WI38 (cell line): ENCODE results near the gene CFAP92.

Experiments
- H3K4me3 ChIP-seq: 2 replicates; pipeline ENCODE4 v1.5.1; 2011; ENCODE audit warnings: low read depth, mild to moderate bottlenecking, control low read depth, low read length
- TF ChIP-seq, protein P1 (sequence below): IDR thresholded peaks from 2 replicates; pipeline ENCODE4 v1.5.1; 2012; ENCODE audit warnings: low read depth, mild to moderate bottlenecking, control low read depth, low read length

CFAP92 gene

GRCh38 chr3:128984596-128984995 is 9.3 kb downstream of the CFAP92 start:
- no peak overlapping the region for H3K4me3 ChIP-seq
- TF ChIP-seq, protein P1, sequence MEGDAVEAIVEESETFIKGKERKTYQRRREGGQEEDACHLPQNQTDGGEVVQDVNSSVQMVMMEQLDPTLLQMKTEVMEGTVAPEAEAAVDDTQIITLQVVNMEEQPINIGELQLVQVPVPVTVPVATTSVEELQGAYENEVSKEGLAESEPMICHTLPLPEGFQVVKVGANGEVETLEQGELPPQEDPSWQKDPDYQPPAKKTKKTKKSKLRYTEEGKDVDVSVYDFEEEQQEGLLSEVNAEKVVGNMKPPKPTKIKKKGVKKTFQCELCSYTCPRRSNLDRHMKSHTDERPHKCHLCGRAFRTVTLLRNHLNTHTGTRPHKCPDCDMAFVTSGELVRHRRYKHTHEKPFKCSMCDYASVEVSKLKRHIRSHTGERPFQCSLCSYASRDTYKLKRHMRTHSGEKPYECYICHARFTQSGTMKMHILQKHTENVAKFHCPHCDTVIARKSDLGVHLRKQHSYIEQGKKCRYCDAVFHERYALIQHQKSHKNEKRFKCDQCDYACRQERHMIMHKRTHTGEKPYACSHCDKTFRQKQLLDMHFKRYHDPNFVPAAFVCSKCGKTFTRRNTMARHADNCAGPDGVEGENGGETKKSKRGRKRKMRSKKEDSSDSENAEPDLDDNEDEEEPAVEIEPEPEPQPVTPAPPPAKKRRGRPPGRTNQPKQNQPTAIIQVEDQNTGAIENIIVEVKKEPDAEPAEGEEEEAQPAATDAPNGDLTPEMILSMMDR: no peak

DNA sequence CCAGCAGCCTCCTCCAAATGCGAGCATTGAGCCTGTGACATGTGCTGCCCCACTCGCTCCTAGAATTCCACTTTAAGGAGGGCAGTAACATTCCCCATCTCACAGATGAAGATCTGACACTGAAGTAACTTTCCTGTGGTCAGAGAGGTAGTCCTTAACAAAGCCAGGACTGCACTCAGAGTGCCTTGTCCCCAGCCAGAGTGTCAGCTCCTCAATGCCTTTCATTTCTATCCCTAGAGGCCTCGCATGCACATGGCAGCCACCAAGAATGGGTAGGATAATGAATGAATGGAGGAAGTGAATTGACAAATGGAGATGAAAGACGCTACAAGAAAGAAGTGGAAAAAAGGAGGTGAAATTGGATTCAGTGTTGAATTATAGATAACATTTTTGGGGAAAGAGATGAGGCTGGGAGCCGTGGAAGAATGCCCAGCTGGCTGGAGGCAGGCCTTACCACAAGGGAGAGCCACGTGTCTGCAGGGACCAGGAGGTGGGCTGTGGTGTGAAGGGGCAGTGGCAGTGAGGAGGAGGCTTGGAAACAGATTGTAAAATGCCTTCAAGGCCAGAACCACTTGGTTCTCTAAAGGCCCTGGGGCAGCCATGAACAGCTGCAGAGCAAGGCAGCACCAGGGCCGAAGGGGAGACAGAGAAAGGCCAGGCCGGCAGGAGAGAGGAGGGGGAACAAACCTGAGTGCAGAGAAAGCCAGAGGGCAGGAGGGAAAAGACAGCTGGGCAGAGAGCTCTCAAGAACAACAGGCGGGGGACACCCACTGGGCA is 10.4 kb downstream of the CFAP92 start:
- H3K4me3 ChIP-seq: no peak overlapping the region
- TF ChIP-seq, protein P1: no peak

- TF ChIP-seq, protein P1: no peak
- H3K4me3 ChIP-seq: no peak overlapping the region
Observed at GRCh38 chr3:128975276-128975675, 18.6 kb downstream of the CFAP92 start.

GRCh38 chr3:128973988-128974564 is 19.8 kb downstream of the CFAP92 start:
- TF ChIP-seq, protein P1: no peak
- no peak overlapping the region for H3K4me3 ChIP-seq

DNA sequence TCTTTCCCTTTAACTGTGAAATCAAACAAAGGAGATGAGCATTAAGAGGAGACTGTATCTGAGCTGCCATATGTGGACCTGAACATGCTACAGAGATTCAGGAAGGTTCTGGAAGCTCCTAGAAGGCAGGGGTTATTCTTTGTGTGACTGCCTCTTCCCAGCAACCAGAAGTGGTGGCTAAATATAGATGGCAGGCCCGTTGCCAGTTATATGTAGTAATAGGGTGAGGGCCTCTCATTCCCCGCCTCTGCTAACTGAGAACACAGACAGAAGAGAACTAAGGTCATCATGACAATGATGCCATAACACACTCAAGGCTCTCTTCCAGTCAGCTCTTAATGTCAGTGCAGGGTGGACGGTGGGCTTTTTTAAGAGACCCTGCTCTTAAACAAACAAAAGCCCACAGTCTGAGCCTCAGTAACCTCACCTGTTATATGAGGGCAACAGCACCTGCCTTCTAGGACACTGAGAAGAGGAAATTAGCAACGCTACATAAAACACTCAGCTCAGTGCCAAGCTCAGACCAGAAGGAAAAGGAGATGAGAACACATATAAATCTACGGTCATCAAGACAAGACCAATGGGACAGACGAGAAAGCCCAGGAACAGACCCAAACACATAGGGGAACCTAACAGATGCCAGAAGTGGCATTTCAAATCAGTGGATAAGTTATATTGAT is 22.3 kb downstream of the CFAP92 start:
- TF ChIP-seq, protein P1: no peak
- H3K4me3 ChIP-seq: no peak overlapping the region

GRCh38 chr3:128970740-128971047 is 23.2 kb downstream of the CFAP92 start:
- TF ChIP-seq, protein P1: no peak
- H3K4me3 ChIP-seq: no peak overlapping the region
